ENCODE data around the gene MDK. TPM values are rescaled to one million over a fixed set of nuclear protein-coding genes. Genes with fewer than 3 reads are reported as not detected.

MDK gene
- total RNA-seq, 1 experiment from 2014 or later, result 252 TPM

- ATAC-seq (no peak), DNase-seq (ENCODE audit: low read depth, low spot score) (no peak)
- POLR2A ChIA-PET, result no interaction called here
- TF ChIP-seq TCF7L2 (IDR thresholded peaks at IDR 0.05; ENCODE audit: low read depth, low read length) (no peak), REST (IDR thresholded peaks at IDR 0.05; ENCODE audit: insufficient read depth in 1 of 2, low read depth in 2 of 2, low read length in 1 of 2) (no peak), CTCF (IDR thresholded peaks at IDR 0.05) (no peak), SIN3A (IDR thresholded peaks at IDR 0.05; ENCODE audit: borderline replicate concordance, insufficient read depth, low read depth, low read length) (no peak), POLR2AphosphoS5 (IDR thresholded peaks at IDR 0.05; ENCODE audit: low read depth, low read length) (no peak)
- Histone ChIP-seq H3K36me3 (ENCODE audit: control insufficient read depth, insufficient read depth, low read length) (no peaks in the 10 kb centered on the region), H3K27me3 (ENCODE audit: control insufficient read depth, insufficient read depth, low read length) (no peaks in the 10 kb centered on the region), H3K27ac (ENCODE audit: low read length) (no peak overlapping the region), H3K4me3 (ENCODE audit: low read depth in 2 of 2, low read length in 2 of 2) (no peak overlapping the region), H3K4me1 (ENCODE audit: control insufficient read depth, insufficient read depth, low read length) (peaks cover 7% of the 10 kb centered on the region), H3K9me3 (ENCODE audit: control insufficient read depth, insufficient read depth, low read depth, low read length) (no peaks in the 10 kb centered on the region)
- intact Hi-C loops (cut with micrococcal nuclease; ENCODE audit: unreplicated experiment), result no loop called here
- in situ Hi-C loops (cut with HindIII; ENCODE audit: low pct_unique_long_range_greater_than_20kb, low sequenced_read_pairs), result no loop called here
- CTCF ChIA-PET, result no interaction called here
- no TSS peak for BruUV-seq (replicated peaks)
Observed at GRCh38 chr11:46338636-46338987, 42.9 kb upstream of the MDK start.

GRCh38 chr11:46338988-46339666 is 42.3 kb upstream of the MDK start:
- ATAC-seq, result no peak; the same call in 1 of the 2 replicates
- POLR2A ChIA-PET, result no interaction called here
- no peak overlapping the region for H3K4me3 ChIP-seq (ENCODE audit: low read depth in 2 of 2, low read length in 2 of 2)
- CTCF ChIA-PET, result interaction anchor here (0.6 kb wide), 1 partner anchor 1016 kb away, joined by 3 read pairs; no protein-coding TSS in a partner anchor
- H3K4me1 ChIP-seq (ENCODE audit: control insufficient read depth, insufficient read depth, low read length), result peaks cover 7% of the 10 kb centered on the region
- BruUV-seq (replicated peaks), result no TSS peak
- TF ChIP-seq TCF7L2 (IDR thresholded peaks at IDR 0.05; ENCODE audit: low read depth, low read length) (no peak), REST (IDR thresholded peaks at IDR 0.05; ENCODE audit: insufficient read depth in 1 of 2, low read depth in 2 of 2, low read length in 1 of 2) (no peak), POLR2AphosphoS5 (IDR thresholded peaks at IDR 0.05; ENCODE audit: low read depth, low read length) (no peak), SIN3A (IDR thresholded peaks at IDR 0.05; ENCODE audit: borderline replicate concordance, insufficient read depth, low read depth, low read length) (no peak), CTCF (IDR thresholded peaks at IDR 0.05) (no peak)
- no peak overlapping the region for H3K27ac ChIP-seq (ENCODE audit: low read length)
- in situ Hi-C loops (cut with HindIII; ENCODE audit: low pct_unique_long_range_greater_than_20kb, low sequenced_read_pairs), result no loop called here
- no peaks in the 10 kb centered on the region for H3K36me3 ChIP-seq (ENCODE audit: control insufficient read depth, insufficient read depth, low read length)
- H3K9me3 ChIP-seq (ENCODE audit: control insufficient read depth, insufficient read depth, low read depth, low read length), result no peaks in the 10 kb centered on the region
- H3K27me3 ChIP-seq (ENCODE audit: control insufficient read depth, insufficient read depth, low read length), result no peaks in the 10 kb centered on the region
- no peak for DNase-seq (ENCODE audit: low read depth, low spot score)
- intact Hi-C loops (cut with micrococcal nuclease; ENCODE audit: unreplicated experiment), result no loop called here

Data from Panc1 (cell line).